Eye (tissue), 1 donor: ENCODE measurements around the gene EPN3.
A peak's percentile ranks its signal among the peaks of the same experiment; 100 is the strongest.

Source experiments
- DNase-seq: peaks from one replicate; pipeline ENCODE4 v3.0.0-alpha.2; 2015

Gene EPN3

GRCh38 chr17:50536683-50537646, 4.4 kb downstream of the EPN3 start:
- no peak for DNase-seq

DNA sequence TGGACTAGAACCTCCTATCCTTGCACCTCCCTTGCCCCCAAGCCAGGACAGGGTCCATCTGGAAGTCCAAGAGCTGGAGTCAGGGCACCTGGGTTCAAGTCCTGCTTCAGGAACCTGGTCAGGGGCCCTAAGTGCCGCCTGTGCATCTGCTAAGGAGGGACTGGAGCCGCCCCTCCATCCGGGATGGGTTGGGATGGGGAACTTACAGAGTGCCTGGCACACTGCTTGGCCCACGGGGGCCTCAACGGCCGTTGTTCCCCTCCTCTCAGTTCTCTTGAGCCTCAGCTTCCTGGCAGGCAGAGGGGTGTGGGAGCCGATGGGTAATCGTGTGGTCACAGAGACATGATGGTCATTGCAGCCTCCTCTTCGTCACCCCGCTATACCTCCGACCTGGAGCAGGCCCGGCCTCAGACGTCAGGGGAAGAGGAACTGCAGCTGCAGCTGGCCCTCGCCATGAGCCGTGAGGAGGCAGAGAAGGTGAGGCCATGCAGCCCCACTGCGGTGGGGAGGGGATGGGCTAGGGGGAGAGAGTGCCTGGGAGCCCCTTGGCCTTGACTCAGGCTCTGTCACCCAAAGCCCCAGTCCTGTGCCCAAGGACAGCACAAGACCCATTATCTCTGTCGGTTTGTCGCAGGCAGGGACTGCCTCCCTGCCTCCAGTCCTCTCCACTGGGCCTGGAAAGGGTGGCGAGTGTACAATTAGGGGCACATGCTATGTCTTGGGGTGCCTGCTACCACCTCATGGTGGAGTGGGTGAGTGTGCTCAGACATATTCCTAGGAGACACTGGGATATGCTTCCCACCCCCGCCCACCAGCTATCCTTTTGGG, 5.4 kb downstream of the EPN3 start:
- DNase-seq = no peak

DNA sequence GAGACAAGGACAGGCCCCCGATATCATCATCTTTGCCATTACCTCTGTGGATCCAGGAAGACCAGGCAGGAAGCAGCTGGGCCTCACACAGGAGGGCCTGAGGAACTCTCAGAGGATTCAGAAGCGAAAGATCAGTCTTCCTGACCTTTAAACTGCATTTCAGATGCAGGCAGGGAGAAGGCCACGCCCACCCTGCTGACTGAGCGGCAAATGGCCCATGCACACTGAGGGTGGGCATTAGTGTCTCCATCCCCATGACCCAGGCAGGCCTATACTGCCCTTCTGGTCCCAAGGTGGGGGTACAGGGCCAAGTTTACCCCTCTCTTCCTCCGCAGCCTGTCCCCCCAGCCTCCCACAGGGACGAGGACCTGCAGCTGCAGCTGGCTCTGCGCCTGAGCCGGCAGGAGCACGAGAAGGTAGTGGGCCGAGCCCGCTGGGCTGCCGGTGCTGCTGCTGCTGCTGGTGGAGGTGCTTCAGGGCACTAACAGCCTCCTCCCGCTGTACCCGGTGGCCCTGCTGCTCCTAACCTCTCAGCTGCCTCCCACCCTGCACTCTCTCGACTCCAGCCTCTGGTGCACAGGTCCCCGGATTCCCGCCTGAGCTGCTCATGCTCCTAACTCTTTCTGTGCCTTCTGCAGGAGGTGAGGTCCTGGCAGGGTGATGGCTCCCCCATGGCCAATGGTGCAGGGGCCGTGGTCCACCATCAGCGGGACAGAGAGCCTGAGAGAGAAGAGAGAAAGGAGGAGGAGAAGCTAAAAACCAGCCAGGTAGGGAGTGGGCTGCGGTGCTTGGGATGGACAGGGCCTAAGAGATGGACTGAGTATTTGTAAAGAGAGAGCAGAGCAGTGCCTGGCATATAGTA, 6.2 kb downstream of the EPN3 start:
- DNase-seq = no peak

GRCh38 chr17:50539762-50540559, 7.4 kb downstream of the EPN3 start:
- DNase-seq = no peak

DNA sequence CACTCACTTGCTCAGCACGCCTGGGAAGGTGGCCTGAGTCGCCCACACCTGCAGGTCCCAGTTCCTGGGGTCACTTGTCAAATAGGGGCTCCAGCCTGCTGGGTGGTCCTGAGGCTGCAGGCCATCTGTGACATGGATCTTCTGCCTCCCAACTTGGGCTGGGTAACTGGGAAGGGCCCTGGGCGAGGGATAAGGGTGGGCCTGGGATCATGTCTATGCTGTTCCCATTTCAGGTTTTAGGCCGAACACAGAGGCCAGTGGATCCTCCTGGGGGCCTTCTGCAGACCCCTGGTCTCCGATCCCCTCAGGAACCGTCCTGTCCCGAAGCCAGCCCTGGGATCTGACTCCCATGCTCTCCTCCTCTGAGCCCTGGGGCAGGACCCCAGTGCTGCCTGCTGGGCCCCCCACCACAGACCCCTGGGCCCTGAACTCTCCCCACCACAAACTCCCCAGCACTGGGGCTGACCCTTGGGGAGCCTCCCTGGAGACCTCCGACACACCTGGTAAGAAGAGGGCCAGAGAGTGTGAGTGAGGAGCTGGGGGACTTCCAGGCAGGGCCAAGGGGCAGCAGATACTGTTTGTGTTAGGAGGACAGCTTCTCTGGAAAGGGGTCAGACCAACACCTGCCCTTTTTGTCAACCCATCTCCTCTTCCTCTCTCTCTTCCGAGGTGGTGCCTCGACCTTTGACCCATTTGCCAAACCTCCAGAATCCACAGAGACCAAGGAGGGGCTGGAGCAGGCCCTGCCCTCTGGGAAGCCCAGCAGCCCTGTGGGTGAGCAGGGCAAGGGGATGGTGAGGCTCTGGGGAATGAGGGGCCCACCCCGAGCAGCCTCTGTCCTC, 8.2 kb downstream of the EPN3 start:
- no peak for DNase-seq

- peak; percentile 34 for DNase-seq
These were observed 8.8 kb downstream of the EPN3 start for GRCh38 chr17:50541402-50541715.

- DNase-seq = peak; percentile 94
These were observed 9.5 kb downstream of the EPN3 start for GRCh38 chr17:50541716-50542688.

GRCh38 chr17:50542795-50543774, 10.6 kb downstream of the EPN3 start:
- DNase-seq = no peak

DNA sequence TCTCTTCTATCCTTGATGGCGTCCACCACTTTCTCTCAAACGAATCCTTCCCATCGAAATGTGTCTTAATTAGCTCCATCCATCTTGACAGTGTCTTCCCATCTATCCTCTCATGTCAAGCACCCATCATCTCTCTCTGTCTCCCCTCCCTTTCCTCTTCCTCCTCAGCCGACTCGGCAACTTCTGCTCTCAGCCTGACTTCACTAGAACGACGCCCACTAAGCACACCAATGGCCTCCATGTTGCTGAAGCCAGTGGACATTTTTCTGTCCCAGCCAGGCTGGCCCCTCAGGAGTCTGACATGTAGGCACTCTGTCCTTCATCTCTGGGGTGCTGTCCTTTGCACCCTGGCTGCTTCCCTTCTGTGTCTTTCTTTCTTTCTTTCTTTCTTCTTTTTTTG, 12.0 kb downstream of the EPN3 start:
- no peak for DNase-seq

DNA sequence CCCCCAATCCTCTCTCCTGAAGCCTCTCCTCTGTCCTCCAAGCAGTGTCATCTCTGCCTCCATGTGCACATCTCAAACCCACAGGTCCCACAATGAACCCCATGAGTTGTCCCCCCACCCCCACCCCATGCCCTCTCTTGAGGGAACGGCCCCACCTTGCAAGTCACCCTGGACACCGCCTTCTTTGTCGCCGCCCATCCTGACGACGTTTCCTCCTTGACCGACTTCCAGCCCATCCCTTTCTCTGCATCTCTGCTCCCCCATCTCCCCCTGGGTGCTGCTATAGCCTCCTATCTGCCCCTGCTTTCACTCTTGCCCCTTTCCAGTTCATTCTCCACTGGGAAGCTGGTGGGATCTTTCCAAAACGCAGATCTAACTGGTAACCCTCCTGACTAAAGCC, 12.8 kb downstream of the EPN3 start:
- no peak for DNase-seq

- DNase-seq = no peak
These were observed 14.1 kb downstream of the EPN3 start for GRCh38 chr17:50546701-50547034.

DNA sequence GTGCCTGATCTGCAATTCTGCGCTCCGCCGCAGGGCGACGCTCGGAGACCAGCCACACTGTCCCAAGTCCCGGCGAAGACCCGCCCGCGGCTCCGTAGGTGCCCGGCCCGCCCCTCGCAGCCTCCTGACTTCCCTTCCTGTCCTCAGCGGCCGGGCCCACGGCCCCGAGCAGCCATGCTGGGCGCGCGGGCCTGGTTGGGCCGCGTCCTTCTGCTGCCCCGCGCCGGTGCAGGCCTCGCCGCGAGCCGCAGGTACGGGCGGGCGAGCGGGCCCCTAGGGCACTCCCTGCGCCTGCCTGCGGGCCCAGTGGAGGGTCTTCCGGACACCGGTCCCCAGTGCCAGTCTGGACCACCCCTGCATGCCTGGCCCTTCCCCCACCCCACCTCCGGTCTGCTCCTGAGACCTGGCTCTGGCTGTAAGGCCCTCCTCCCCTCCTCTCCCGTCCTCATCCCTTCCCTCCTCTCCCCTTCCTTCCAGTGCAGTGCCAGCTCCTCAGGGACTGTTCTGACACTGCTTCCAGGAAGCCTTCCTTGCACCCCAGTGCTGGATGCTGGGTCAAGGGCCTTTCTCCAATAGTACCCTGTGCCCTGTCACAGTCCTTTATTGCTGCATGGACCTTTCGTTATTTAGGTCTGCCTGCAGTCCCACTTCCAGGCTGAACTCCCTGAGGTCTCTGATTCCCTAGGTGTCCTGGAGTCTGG, 14.7 kb downstream of the EPN3 start, which contains the start of gene SPATA20:
Gene SPATA20, plus strand, starts transcription at position 140 of the 701 bp plus-strand sequence. Its CDS starts 35 bp downstream, at position 175.
- DNase-seq = peak; percentile 96

GRCh38 chr17:50547736-50548083, 15.2 kb downstream of the EPN3 start:
- no peak for DNase-seq

DNA sequence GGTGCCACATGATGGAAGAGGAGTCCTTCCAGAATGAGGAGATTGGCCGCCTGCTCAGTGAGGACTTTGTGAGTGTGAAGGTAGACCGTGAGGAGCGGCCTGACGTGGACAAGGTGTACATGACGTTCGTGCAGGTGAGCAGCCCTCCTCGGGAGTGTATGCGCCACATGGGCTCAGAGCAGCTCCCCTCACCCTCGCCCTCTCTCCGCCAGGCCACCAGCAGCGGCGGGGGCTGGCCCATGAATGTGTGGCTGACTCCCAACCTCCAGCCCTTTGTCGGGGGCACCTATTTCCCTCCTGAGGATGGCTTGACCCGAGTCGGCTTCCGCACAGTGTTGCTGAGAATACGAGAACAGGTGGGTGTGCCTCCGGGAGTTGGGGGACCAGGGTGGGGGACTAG, 16.3 kb downstream of the EPN3 start:
- no peak for DNase-seq

GRCh38 chr17:50549256-50549941, 16.9 kb downstream of the EPN3 start:
- no peak for DNase-seq

- DNase-seq = no peak
These were observed 17.4 kb downstream of the EPN3 start for GRCh38 chr17:50549969-50550368.

GRCh38 chr17:50550661-50551432, 18.3 kb downstream of the EPN3 start:
- peak; percentile 94 for DNase-seq
